MM.1S (cell line): ENCODE results near the gene FCHO1.

Source experiments
- DNase-seq: peaks from one replicate; pipeline ENCODE4 v3.0.0-alpha.2; 2015
- H2AFZ ChIP-seq: fragments of 300-600 bp; sonication (generic); 2 replicates; pipeline ENCODE4 v1.6.0; 2016; ENCODE audit warnings: antibody characterized with exemption, low read length
- H3F3A ChIP-seq: fragments of 300-600 bp; sonication (generic); 2 replicates; pipeline ENCODE4 v1.6.1; 2016; ENCODE audit warnings: mild to moderate bottlenecking, antibody characterized with exemption, low read length, moderate library complexity, mixed read lengths; ENCODE audit not compliant: insufficient read depth
- H3K27ac ChIP-seq: fragments of 300-600 bp; sonication (generic); 2 replicates; pipeline ENCODE4 v1.5.1; 2016; ENCODE audit warnings: mild to moderate bottlenecking, low read length
- H3K27me3 ChIP-seq: fragments of 300-600 bp; sonication (generic); replicated peaks from 2 replicates; pipeline ENCODE4 v1.6.0; 2016; ENCODE audit warnings: low read length; ENCODE audit not compliant: insufficient read depth
- H3K36me3 ChIP-seq: fragments of 300-600 bp; sonication (generic); replicated peaks from 2 replicates; pipeline ENCODE4 v1.6.1; 2016; ENCODE audit warnings: mild to moderate bottlenecking, low read length, mixed read lengths; ENCODE audit not compliant: insufficient read depth
- H3K4me1 ChIP-seq: fragments of 300-600 bp; sonication (generic); 2 replicates; pipeline ENCODE4 v1.6.1; 2016; ENCODE audit warnings: low read length, mixed read lengths
- H3K4me2 ChIP-seq: fragments of 300-600 bp; sonication (generic); 2 replicates; pipeline ENCODE4 v1.6.0; 2016; ENCODE audit warnings: low read depth, low read length
- H3K4me3 ChIP-seq: fragments of 300-600 bp; sonication (generic); 2 replicates; pipeline ENCODE4 v1.5.1; 2016; ENCODE audit warnings: low read length, mixed read lengths
- H3K79me2 ChIP-seq: fragments of 300-600 bp; sonication (generic); 2 replicates; pipeline ENCODE4 v1.6.1; 2016; ENCODE audit warnings: mixed run types, low read length, mixed read lengths
- H3K9ac ChIP-seq: fragments of 300-600 bp; sonication (generic); 2 replicates; pipeline ENCODE4 v1.6.1; 2016; ENCODE audit warnings: low read length, mixed read lengths
- H3K9me2 ChIP-seq: fragments of 300-600 bp; sonication (generic); replicated peaks from 2 replicates; pipeline ENCODE4 v1.6.1; 2016; ENCODE audit warnings: mild to moderate bottlenecking, low read length, mixed read lengths; ENCODE audit not compliant: insufficient read depth
- H3K9me3 ChIP-seq: fragments of 300-600 bp; sonication (generic); replicated peaks from 2 replicates; pipeline ENCODE4 v1.6.1; 2016; ENCODE audit warnings: mild to moderate bottlenecking, low read length, mixed read lengths; ENCODE audit not compliant: insufficient read depth
- H4K20me1 ChIP-seq: fragments of 300-600 bp; sonication (generic); 2 replicates; pipeline ENCODE4 v1.6.1; 2016; ENCODE audit warnings: mild to moderate bottlenecking, low read length, moderate library complexity, mixed read lengths; ENCODE audit not compliant: insufficient read depth
- EZH2 ChIP-seq: fragments of 300-600 bp; sonication (generic); optimal IDR thresholded peaks from 2 replicates; pipeline ENCODE3; 2017; ENCODE audit warnings: low read depth, mild to moderate bottlenecking, antibody characterized with exemption, low read length, mixed read lengths
- EZH2phosphoT487 ChIP-seq: fragments of 300-600 bp; sonication (generic); IDR thresholded peaks from 2 replicates; pipeline ENCODE4 v1.6.1; 2018; ENCODE audit warnings: antibody characterized with exemption, low read length
- TF ChIP-seq, protein P1 (sequence below): fragments of 300-600 bp; sonication (generic); IDR thresholded peaks from 2 replicates; pipeline ENCODE4 v1.5.1; 2016; ENCODE audit warnings: antibody characterized with exemption, low read length, mixed read lengths

The FCHO1 gene

DNA sequence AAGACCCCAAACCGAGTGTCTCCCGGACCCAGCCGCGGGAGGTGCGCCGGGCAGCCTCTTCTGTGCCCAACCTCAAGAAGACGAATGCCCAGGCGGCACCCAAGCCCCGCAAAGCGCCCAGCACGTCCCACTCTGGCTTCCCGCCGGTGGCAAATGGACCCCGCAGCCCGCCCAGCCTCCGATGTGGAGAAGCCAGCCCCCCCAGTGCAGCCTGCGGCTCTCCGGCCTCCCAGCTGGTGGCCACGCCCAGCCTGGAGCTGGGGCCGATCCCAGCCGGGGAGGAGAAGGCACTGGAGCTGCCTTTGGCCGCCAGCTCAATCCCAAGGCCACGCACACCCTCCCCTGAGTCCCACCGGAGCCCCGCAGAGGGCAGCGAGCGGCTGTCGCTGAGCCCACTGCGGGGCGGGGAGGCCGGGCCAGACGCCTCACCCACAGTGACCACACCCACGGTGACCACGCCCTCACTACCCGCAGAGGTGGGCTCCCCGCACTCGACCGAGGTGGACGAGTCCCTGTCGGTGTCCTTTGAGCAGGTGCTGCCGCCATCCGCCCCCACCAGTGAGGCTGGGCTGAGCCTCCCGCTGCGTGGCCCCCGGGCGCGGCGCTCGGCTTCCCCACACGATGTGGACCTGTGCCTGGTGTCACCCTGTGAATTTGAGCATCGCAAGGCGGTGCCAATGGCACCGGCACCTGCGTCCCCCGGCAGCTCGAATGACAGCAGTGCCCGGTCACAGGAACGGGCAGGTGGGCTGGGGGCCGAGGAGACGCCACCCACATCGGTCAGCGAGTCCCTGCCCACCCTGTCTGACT lies 24.1 kb upstream of the FCHO1 start:
- no peaks in the 10 kb centered on the region for H3K4me1 ChIP-seq
- no peak overlapping the region for H3K4me2 ChIP-seq
- no peak overlapping the region for H3K4me3 ChIP-seq
- DNase-seq, result no peak
- no peaks in the 10 kb centered on the region for H4K20me1 ChIP-seq
- no peaks in the 10 kb centered on the region for H3K9me2 ChIP-seq
- no peak overlapping the region for H2AFZ ChIP-seq
- no peaks in the 10 kb centered on the region for H3K27me3 ChIP-seq
- H3K27ac ChIP-seq, result no peak overlapping the region
- H3K79me2 ChIP-seq, result no peaks in the 10 kb centered on the region
- no peaks in the 10 kb centered on the region for H3K9me3 ChIP-seq
- H3F3A ChIP-seq, result no peaks in the 10 kb centered on the region
- H3K36me3 ChIP-seq, result no peaks in the 10 kb centered on the region
- no peak overlapping the region for H3K9ac ChIP-seq
- TF ChIP-seq EZH2 (no peak), EZH2phosphoT487 (no peak)
- TF ChIP-seq, protein P1, sequence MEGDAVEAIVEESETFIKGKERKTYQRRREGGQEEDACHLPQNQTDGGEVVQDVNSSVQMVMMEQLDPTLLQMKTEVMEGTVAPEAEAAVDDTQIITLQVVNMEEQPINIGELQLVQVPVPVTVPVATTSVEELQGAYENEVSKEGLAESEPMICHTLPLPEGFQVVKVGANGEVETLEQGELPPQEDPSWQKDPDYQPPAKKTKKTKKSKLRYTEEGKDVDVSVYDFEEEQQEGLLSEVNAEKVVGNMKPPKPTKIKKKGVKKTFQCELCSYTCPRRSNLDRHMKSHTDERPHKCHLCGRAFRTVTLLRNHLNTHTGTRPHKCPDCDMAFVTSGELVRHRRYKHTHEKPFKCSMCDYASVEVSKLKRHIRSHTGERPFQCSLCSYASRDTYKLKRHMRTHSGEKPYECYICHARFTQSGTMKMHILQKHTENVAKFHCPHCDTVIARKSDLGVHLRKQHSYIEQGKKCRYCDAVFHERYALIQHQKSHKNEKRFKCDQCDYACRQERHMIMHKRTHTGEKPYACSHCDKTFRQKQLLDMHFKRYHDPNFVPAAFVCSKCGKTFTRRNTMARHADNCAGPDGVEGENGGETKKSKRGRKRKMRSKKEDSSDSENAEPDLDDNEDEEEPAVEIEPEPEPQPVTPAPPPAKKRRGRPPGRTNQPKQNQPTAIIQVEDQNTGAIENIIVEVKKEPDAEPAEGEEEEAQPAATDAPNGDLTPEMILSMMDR, result no peak

DNA sequence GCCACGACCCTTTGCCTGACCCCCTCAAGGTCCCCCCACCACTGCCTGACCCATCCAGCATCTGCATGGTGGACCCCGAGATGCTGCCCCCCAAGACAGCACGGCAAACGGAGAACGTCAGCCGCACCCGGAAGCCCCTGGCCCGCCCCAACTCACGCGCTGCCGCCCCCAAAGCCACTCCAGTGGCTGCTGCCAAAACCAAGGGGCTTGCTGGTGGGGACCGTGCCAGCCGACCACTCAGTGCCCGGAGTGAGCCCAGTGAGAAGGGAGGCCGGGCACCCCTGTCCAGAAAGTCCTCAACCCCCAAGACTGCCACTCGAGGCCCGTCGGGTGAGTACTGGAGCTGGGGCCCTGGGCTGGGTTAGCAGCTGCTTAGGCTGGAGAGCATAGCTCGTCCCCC lies 23.4 kb upstream of the FCHO1 start:
- Histone ChIP-seq H3K4me3 (no peak overlapping the region), H3K9me2 (no peaks in the 10 kb centered on the region), H3K4me2 (no peak overlapping the region), H3K4me1 (no peaks in the 10 kb centered on the region), H3K79me2 (no peaks in the 10 kb centered on the region), H3K9me3 (no peaks in the 10 kb centered on the region), H3K9ac (no peak overlapping the region), H3K36me3 (no peaks in the 10 kb centered on the region), H4K20me1 (no peaks in the 10 kb centered on the region), H2AFZ (no peak overlapping the region), H3K27ac (no peak overlapping the region), H3F3A (no peaks in the 10 kb centered on the region), H3K27me3 (no peaks in the 10 kb centered on the region)
- TF ChIP-seq, protein P1, result no peak
- TF ChIP-seq EZH2, result no peak
- TF ChIP-seq EZH2phosphoT487, result no peak
- DNase-seq, result no peak

DNA sequence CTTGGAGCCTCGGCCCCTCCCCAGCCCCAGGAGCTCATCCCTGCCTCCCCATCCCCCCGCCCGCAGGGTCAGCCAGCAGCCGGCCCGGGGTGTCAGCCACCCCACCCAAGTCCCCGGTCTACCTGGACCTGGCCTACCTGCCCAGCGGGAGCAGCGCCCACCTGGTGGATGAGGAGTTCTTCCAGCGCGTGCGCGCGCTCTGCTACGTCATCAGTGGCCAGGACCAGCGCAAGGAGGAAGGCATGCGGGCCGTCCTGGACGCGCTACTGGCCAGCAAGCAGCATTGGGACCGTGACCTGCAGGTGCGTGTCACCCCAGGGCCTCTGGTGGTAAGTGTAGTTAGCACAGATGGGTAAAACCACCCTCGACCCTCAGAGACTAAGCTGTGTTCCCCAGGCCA lies 18.1 kb upstream of the FCHO1 start:
- Histone ChIP-seq H3K79me2 (no peaks in the 10 kb centered on the region), H3K4me1 (no peaks in the 10 kb centered on the region), H4K20me1 (no peaks in the 10 kb centered on the region), H3F3A (no peaks in the 10 kb centered on the region), H3K4me2 (no peak overlapping the region), H3K9me3 (no peaks in the 10 kb centered on the region), H2AFZ (no peak overlapping the region), H3K9me2 (no peaks in the 10 kb centered on the region), H3K4me3 (no peak overlapping the region), H3K36me3 (no peaks in the 10 kb centered on the region), H3K9ac (no peak overlapping the region), H3K27ac (no peak overlapping the region), H3K27me3 (no peaks in the 10 kb centered on the region)
- TF ChIP-seq, protein P1, result no peak
- TF ChIP-seq EZH2phosphoT487 (no peak), EZH2 (no peak)
- no peak for DNase-seq
